K562 (cell line): ENCODE measurements around the gene TTC27. TPM values are rescaled to one million over a fixed set of nuclear protein-coding genes. Genes with fewer than 3 reads are reported as not detected.

Experiments
- ATAC-seq: fragments of 200-7000 bp; cut with Tn5 transposase; 3 replicates; pipeline ENCODE4 v1.9.1; 2020; ENCODE audit warnings: moderate library complexity
- BruUV-seq: library from RNA; stranded (reverse); fragments of 400-500 nt; replicated peaks from 2 replicates; lab custom pipeline; 2021; lab: Mats Ljungman, UMichigan
- CTCF ChIA-PET: fragments of 300-600 bp; formaldehyde crosslinking; extraction: SDS; loops from one replicate; lab custom pipeline; 2021; ENCODE audit warnings: low intra/inter-chr PET ratio; lab: Yijun Ruan, JAX
- POLR2A ChIA-PET: fragments of 300-600, 350-650 bp; sonication (Branson Sonifier 250); formaldehyde crosslinking; extraction: SDS; loops from one replicate; lab custom pipeline; 2021; ENCODE audit warnings: antibody characterized with exemption, inconsistent platforms; lab: Yijun Ruan, JAX
- DNase-seq, 4 experiments: peaks; one replicate each; pipeline versions ENCODE4 v3.0.0 to v3.0.0-alpha.2; 2011 to 2018; ENCODE audit warnings: low spot score in 3 of 4, mixed read lengths in 3 of 4; ENCODE audit errors: extremely low read depth in 1 of 4
- FAIRE-seq: peaks from 2 replicates; lab custom pipeline; 2011; peaks lifted over from hg19 to GRCh38; lab: Jason Lieb, UNC
- H2AFZ ChIP-seq: 2 replicates; pipeline ENCODE4 v1.6.0; 2011; ENCODE audit warnings: low read depth, low read length, control low read depth, inconsistent platforms
- H3K27ac ChIP-seq: fragments of 200-600 bp; 3 replicates; pipeline ENCODE4 v1.8.0; 2011; ENCODE audit warnings: low read depth, mild to moderate bottlenecking, control low read depth, inconsistent platforms, low read length, moderate library complexity, mixed read lengths; ENCODE audit errors: extremely low read depth
- H3K27me3 ChIP-seq, 2 experiments: fragments of 300-600 bp in 1 of 2; 2 replicates in 1 of 2; 3 replicates in 1 of 2; pipeline versions ENCODE4 v1.6.0 to v1.8.0; 2011; ENCODE audit warnings: inconsistent platforms in 2 of 2, low read length in 2 of 2, mild to moderate bottlenecking in 1 of 2, mixed read lengths in 1 of 2, moderate library complexity in 1 of 2; ENCODE audit not compliant: control insufficient read depth in 2 of 2, insufficient read depth in 2 of 2
- H3K36me3 ChIP-seq: fragments of 300-600 bp; 3 replicates; pipeline ENCODE4 v1.8.0; 2011; ENCODE audit warnings: mild to moderate bottlenecking, low read length, inconsistent platforms; ENCODE audit not compliant: control insufficient read depth, insufficient read depth
- H3K4me1 ChIP-seq, 2 experiments: fragments of 200-600 bp in 1 of 2; replicated peaks in 1 of 2; 2 replicates in 1 of 2; 3 replicates in 1 of 2; pipeline versions ENCODE4 v1.5.1 to v1.8.0; 2011; ENCODE audit warnings: inconsistent platforms in 2 of 2, low read length in 2 of 2, mild to moderate bottlenecking in 1 of 2, mixed read lengths in 1 of 2, moderate library complexity in 1 of 2; ENCODE audit not compliant: control insufficient read depth in 2 of 2, insufficient read depth in 2 of 2
- H3K4me2 ChIP-seq: 2 replicates; pipeline ENCODE4 v1.6.1; 2011; ENCODE audit warnings: low read length, control low read depth, inconsistent platforms, mixed read lengths; ENCODE audit not compliant: insufficient read depth
- H3K4me3 ChIP-seq: fragments of 200-600 bp; sonication (generic), shearing (Covaris generic); 2 replicates; pipeline ENCODE4 v1.5.1; 2016; ENCODE audit warnings: control low read depth, inconsistent platforms
- H3K79me2 ChIP-seq: fragments of 200-600 bp; 3 replicates; pipeline ENCODE4 v1.8.0; 2011; ENCODE audit warnings: low read length, inconsistent platforms; ENCODE audit not compliant: control insufficient read depth, insufficient read depth
- H3K9ac ChIP-seq, 2 experiments: 2 replicates each; pipeline versions ENCODE4 v1.6.0 to v1.6.1; 2011; ENCODE audit warnings: low read depth in 2 of 2, low read length in 2 of 2, control low read depth in 1 of 2, inconsistent platforms in 1 of 2, mild to moderate bottlenecking in 1 of 2, mixed read lengths in 1 of 2; ENCODE audit not compliant: insufficient read depth in 1 of 2
- H3K9me1 ChIP-seq: one replicate; pipeline ENCODE4 v1.6.0; 2011; ENCODE audit warnings: inconsistent platforms, mild to moderate bottlenecking, low read length, moderate library complexity; ENCODE audit not compliant: control insufficient read depth, insufficient read depth
- H3K9me3 ChIP-seq: replicated peaks from 2 replicates; pipeline ENCODE4 v1.5.1; 2011; ENCODE audit warnings: low read depth, low read length, inconsistent platforms; ENCODE audit not compliant: control insufficient read depth, insufficient read depth
- H4K20me1 ChIP-seq: replicated peaks from 2 replicates; pipeline ENCODE4 v1.6.1; 2011; ENCODE audit warnings: low read length, inconsistent platforms, mixed read lengths; ENCODE audit not compliant: control insufficient read depth, insufficient read depth
- BRF2 ChIP-seq: IDR thresholded peaks from 3 replicates; pipeline ENCODE4 v1.6.1; 2011; ENCODE audit warnings: borderline replicate concordance, mild to moderate bottlenecking; ENCODE audit not compliant: insufficient read length, insufficient read depth
- ELK1 ChIP-seq: sonication (generic); formaldehyde crosslinking; IDR thresholded peaks from 2 replicates; pipeline ENCODE4 v1.8.1; 2022; ENCODE audit warnings: missing genetic modification reagents
- MCM3 ChIP-seq: fragments of 450-650 bp; IDR thresholded peaks from 2 replicates; pipeline ENCODE4 v1.6.1; 2016
- MCM5 ChIP-seq: fragments of 450-650 bp; IDR thresholded peaks from 2 replicates; pipeline ENCODE4 v1.6.1; 2016; ENCODE audit warnings: low read depth
- PPARD ChIP-seq: fragments of 250-450 bp; sonication (Bioruptor Pico); IDR thresholded peaks from 2 replicates; pipeline ENCODE4 v1.8.0; 2022; ENCODE audit warnings: inconsistent platforms, mild to moderate bottlenecking, moderate library complexity
- RBM34 ChIP-seq: fragments of 200-400 bp; formaldehyde crosslinking; IDR thresholded peaks from 2 replicates; pipeline ENCODE4 v1.6.1; 2018; ENCODE audit warnings: low read length, borderline replicate concordance; ENCODE audit not compliant: insufficient read depth
- TAL1 ChIP-seq: fragments of 450-650 bp; IDR thresholded peaks from 2 replicates; pipeline ENCODE4 v1.6.1; 2016; ENCODE audit warnings: mild to moderate bottlenecking
- TFAP4 ChIP-seq: sonication (generic); formaldehyde crosslinking; IDR thresholded peaks from 2 replicates; pipeline ENCODE4 v1.8.0; 2022; ENCODE audit warnings: missing genetic modification reagents, mild to moderate bottlenecking, moderate library complexity, borderline replicate concordance
- YY1 ChIP-seq, 3 experiments: IDR thresholded peaks; 2 replicates each; pipeline ENCODE4 v1.6.1; 2011; ENCODE audit warnings: low read length in 2 of 3, mild to moderate bottlenecking in 2 of 3, moderate library complexity in 2 of 3, borderline replicate concordance in 1 of 3, control low read depth in 1 of 3, low read depth in 1 of 3; ENCODE audit not compliant: insufficient read depth in 3 of 3, insufficient replicate concordance in 2 of 3, control insufficient read depth in 1 of 3, insufficient read length in 1 of 3; ENCODE audit errors: extremely low read depth in 1 of 3
- ZNF232 ChIP-seq: sonication (generic); formaldehyde crosslinking; IDR thresholded peaks from 2 replicates; pipeline ENCODE4 v1.8.0; 2022; ENCODE audit warnings: mild to moderate bottlenecking, missing genetic modification reagents
- ZNF696 ChIP-seq: fragments of 250-450 bp; sonication (Bioruptor Pico); conservative IDR thresholded peaks from 2 replicates; pipeline ENCODE4 v1.4.0; 2020; ENCODE audit warnings: mild to moderate bottlenecking, moderate library complexity
- ZNF740 ChIP-seq, 3 experiments: fragments of 200-800 bp in 1 of 3; sonication (Bioruptor generic) in 1 of 3; sonication (generic) in 1 of 3; formaldehyde crosslinking in 1 of 3; IDR thresholded peaks; 2 replicates each; pipeline versions ENCODE4 v1.6.1 to v1.8.0; 2016 to 2022; ENCODE audit warnings: mild to moderate bottlenecking in 2 of 3, missing compliant biosample characterization in 2 of 3, missing genetic modification characterization in 2 of 3, missing genetic modification reagents in 1 of 3
- in situ Hi-C: fragments of 300-500 bp; cut with MboI; formaldehyde crosslinking; loops from 4 replicates; pipeline ENCODE4 v1.15.0; 2018; ENCODE audit warnings: inconsistent platforms, mixed read lengths
- intact Hi-C: fragments of 100-400 bp; cut with micrococcal nuclease; formaldehyde crosslinking; loops from 2 replicates; pipeline ENCODE4 v1.14.2; 2022
- polyA plus RNA-seq, 8 experiments: library from polyadenylated mRNA; depleted of rRNA in 4 of 8; stranded (reverse) in 5 of 8; unstranded in 3 of 8; fragments of >200 nt; fragmentation: Nextera tagmentation in 2 of 8; fragmentation: Illumina TruSeq in 1 of 8; extraction: Ambion mirVana in 2 of 8; extraction: Trizol in 1 of 8; gene quantifications; 2 replicates each; pipeline versions ENCODE4 v1.2.1 to v1.2.3, GENCODE V29; 2011 to 2014; ENCODE audit warnings: inconsistent platforms in 1 of 8, missing spikeins in 1 of 8
- total RNA-seq, 7 experiments: library from RNA; depleted of rRNA in 6 of 7; stranded (reverse); fragments of >200 nt in 6 of 7; fragmentation: Illumina TruSeq in 2 of 7; extraction: Trizol in 2 of 7; gene quantifications; 2 replicates each; pipeline versions ENCODE4 v1.2.1 to v1.2.3, GENCODE V29; 2011 to 2021; ENCODE audit warnings: low replicate concordance in 1 of 7

Gene TTC27
- total and polyA plus RNA-seq, 9 of the 15 experiments (the other 6 are each of a cell fraction or from before 2014, with no cell fraction given) = 44.3 to 93.4 (median 57.3) TPM

- FAIRE-seq (no peak), ATAC-seq (no peak), DNase-seq (no peak)
- Histone ChIP-seq H3K27me3 (no peaks in the 10 kb centered on the region), H4K20me1 (no peaks in the 10 kb centered on the region), H3K79me2 (no peaks in the 10 kb centered on the region), H3K9ac (no peak overlapping the region), H3K9me3 (no peaks in the 10 kb centered on the region)
- intact Hi-C loops = no loop called here
- no TSS peak for BruUV-seq
- ChIA-PET POLR2A (no interaction called here), CTCF (no interaction called here)
- TF ChIP-seq ELK1 (CRISPR knock-in tag) (no peak), ZNF696 (CRISPR knock-in tag) (no peak), TFAP4 (no peak), YY1 (IDR thresholded peaks at IDR 0.05; ENCODE audit: borderline replicate concordance in 1 of 3, control insufficient read depth in 1 of 3, extremely low read depth in 1 of 3, insufficient read depth in 3 of 3, insufficient read length in 1 of 3, insufficient replicate concordance in 2 of 3, low read depth in 1 of 3, low read length in 2 of 3) (no peak), MCM3 (no peak), RBM34 (no peak), TAL1 (no peak), ZNF232 (CRISPR knock-in tag) (no peak), PPARD (CRISPR knock-in tag) (no peak), ZNF740 (CRISPR knock-in tag; IDR thresholded peaks at IDR 0.05) (no peak), ZNF740 (tag; IDR thresholded peaks at IDR 0.05) (no peak), MCM5 (no peak), BRF2 (no peak)
- TF ChIP-seq, all 486 proteins: peak for 0
- Histone ChIP-seq H3K27ac (no peak overlapping the region), H3K9me1 (no peaks in the 10 kb centered on the region), H3K36me3 (peaks cover 13% of the 10 kb centered on the region; the same call in 2 of the 3 replicates), H2AFZ (no peak overlapping the region), H3K4me1 (no peaks in the 10 kb centered on the region; a peak in 3 of 5 replicates), H3K4me2 (no peak overlapping the region), H3K4me3 (no peak overlapping the region)
- in situ Hi-C loops = no loop called here
Observed at GRCh38 chr2:32691678-32692077, 63.8 kb downstream of the TTC27 start.
